GM19372 (cell line): ENCODE measurements around the gene PRR13.

Experiments
- ATAC-seq: cut with Tn5 transposase; IDR thresholded peaks from one replicate; pipeline ENCODE4 v1.9.1; 2021; ENCODE audit warnings: mild to moderate bottlenecking, low read depth, moderate library complexity; ENCODE audit not compliant: unreplicated experiment

PRR13 gene

DNA sequence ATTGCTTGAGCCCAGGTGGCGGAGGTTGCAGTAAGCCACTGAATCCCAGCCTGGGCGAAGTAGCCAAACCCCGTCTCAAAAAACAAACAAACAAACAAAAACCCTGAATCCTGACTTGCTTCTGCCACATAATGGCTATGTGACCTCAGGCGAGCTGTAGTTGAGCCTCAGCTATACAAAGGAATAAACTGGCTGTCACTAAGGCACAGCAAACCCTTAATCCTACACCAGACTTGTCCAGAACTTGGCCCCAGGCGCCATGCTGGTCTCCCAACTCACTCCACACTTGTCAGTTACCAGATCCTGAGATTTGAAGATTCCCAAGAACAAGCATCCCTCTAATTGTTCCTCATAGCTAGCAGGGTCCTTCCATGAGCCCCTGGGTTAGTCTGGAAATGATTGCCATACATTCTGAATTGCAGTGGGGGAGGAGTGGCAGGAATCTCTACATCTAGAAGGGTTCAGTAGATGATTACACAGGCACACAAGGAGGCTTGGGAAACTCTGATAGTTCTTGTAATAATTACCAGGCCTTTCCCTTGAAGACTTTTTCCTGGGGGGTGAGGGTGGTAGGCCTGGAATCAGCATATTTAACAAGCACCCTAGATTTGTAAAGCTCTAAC lies 47.8 kb downstream of the PRR13 start:
- no peak for ATAC-seq

DNA sequence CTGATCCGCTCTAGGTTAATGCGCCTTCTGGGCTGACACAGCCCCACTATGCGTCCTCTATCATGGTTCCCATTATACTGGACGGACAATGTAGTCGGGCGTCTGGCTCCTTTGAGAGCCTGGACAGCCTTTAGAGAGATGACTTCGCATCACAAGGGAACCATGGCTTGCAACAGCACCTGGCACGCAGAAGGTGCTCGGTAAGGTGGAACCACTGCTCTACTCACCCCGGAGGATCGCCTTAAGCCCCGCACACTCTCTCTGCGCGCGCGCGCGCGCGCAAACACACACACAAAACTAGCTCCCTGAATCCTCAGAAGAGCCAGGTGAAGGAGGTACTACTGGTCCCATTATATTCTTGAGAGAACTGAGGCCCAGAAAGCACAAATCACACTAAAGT lies 50.7 kb downstream of the PRR13 start:
- no peak for ATAC-seq

DNA sequence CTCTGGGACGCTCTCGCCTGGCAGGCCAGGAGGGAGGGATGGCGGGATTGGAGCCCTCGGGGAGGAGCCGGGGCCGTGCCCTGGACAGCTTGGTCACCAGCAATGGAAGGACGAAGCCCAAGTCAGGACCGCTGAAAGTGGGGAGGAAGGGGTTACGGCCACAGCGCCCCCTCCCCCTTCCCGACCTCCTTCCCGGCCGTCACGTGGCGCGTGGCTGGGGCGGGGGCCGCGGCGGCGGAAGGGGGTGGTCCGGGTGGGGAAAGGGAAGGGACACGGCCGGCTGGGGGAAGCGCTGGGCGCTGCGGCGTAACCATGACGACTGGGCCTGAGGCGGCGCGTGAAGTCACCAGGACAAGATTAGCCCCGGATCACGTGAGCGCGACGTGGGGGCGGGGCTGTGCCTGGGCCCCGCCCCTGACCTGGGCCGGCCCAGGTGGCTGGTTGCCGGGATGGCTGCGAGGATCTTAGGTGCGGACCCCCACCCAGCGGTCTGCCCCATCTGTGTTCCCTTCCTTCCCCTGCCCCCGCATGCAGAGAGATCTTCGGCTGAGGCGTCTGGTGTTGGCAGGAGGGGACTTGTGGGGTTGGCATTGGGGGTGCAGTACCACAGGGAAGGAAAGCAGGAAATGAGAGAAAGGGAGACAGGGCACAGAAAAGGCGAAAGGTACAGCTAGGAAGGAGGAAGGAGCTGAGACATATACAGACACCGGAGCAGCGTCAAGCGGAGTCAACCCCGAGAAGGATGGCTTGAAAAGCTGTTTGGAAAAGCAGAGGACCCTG lies 51.5 kb downstream of the PRR13 start:
- peak; percentile 95 for ATAC-seq

DNA sequence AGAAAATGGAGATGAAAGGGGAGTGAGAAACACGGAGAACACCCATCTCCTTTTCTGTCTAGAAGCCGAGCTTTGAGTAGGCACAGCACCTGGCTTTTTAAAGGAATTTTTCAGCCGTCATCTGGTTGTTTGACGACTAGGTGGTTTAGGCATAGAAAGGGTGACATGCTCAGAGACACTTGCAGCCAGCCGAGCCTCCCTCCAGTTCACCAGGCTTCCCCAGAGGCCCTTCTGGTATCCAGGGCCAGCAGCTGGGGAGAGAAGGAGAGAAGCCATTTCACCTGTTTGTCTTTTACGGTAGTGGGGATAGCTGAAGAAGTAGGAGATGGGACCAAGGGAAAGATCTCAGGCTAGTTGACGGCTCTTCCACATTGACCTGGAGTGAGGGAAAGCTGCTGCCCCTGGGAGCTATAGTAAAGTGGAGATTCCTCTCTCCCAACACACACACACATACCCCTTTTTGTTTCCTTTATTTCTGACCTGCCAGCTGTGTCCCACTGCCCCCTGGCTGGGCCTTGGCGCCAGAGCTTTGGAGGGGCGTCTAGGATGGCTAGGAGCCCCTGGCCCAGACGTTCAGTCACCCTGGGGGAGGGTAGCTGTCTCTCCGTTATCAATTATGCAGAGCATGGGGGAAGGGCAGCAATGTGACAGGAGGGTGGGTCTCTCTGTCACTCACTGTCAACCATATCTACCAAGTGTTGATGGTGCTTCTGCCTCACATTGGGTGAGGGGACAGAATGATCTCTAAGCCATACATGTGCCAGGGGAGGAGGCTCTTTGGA lies 52.3 kb downstream of the PRR13 start:
- no peak for ATAC-seq
